Vein endothelial cell (primary cell): Measurements from ENCODE around the gene ST8SIA2. TPM values are rescaled to one million over a fixed set of nuclear protein-coding genes. Genes with fewer than 3 reads are reported as not detected.

Experiments
- small RNA-seq: library from RNA; depleted of rRNA; stranded (forward); fragments of <200 nt; gene quantifications from one replicate; pipeline ENCODE3, GENCODE V24; 2012
- total RNA-seq: library from RNA; depleted of rRNA; stranded (reverse); fragments of >200 nt; gene quantifications from 2 replicates; pipeline ENCODE4 v1.2.3, GENCODE V29; 2012

The ST8SIA2 gene
- not detected in 2 replicates for total RNA-seq

GRCh38 chr15:92393071-92393979, at the start of gene ST8SIA2:
ST8SIA2 (plus strand) TSS chr15:92393881; CDS start chr15:92394065, 184 bp downstream.

Small RNA genes lying within 50 kb of the gene (small RNA-seq; reads per million reads assigned to genes)
- not detected for gene RF01233
